Amniotic epithelial cell (primary cell): ENCODE data around the gene MIDN.
A peak's percentile ranks its signal among the peaks of the same experiment; 100 is the strongest.
"Not testable (repeated sequence)": the region's sequence is repeated elsewhere in the genome, so short reads cannot be mapped to it uniquely, and the experiment has no call there.

ENCODE experiments used
- DNase-seq: peaks from one replicate; pipeline ENCODE4 v3.0.0-alpha.2; 2010; ENCODE audit warnings: low read depth

Gene MIDN

DNA sequence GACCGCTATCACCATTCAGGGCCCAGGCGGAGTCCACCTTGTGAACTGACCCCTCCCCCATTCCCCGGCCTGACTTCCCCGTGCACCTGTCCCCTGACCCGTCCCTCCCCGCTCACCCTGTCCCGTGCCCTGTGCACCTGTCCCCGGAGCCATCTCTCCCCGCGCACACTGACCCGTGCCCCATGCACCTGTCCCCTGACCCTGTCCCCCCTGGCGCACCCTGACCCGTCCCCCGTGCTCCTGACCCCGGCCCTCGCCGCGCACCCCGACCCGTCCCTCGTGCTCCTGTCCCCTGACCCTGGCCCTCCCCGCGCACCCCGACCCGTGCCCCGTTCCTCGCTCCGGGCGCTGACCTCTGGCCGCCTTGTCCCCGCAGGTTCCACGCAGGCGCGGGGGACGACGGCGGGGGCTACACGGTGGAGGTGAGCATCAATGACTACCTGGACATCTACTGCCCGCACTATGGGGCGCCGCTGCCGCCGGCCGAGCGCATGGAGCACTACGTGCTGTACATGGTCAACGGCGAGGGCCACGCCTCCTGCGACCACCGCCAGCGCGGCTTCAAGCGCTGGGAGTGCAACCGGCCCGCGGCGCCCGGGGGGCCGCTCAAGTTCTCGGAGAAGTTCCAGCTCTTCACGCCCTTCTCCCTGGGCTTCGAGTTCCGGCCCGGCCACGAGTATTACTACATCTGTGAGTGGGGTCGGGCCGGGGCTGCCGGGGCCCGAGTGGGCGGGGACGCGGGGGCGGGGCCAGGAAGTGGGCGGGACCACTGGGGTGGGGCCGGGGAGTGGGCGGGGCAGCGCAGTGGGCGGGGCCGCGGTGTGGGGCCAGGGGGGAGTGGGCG lies 47.0 kb downstream of the MIDN start:
- DNase-seq: peak; percentile 15

DNA sequence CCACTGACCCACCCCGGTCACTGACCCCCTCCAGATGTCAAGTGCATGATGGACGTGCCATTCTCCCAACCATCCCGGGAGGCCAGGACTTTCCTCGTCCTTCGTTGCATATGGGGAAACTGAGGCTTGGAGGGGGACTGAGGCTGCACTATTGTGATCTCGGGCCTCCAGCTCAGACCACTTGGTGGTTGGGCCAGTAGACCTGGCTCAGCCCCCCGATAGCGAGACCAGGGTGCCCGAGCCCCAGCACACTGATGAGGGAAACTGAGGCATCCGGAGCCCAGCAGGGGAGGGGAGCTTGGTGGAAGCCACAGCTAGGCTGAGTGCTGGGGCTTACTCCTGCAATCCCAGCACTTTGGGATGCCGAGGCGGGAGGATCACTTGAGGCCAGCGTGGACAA lies 47.7 kb downstream of the MIDN start:
- no peak for DNase-seq

DNA sequence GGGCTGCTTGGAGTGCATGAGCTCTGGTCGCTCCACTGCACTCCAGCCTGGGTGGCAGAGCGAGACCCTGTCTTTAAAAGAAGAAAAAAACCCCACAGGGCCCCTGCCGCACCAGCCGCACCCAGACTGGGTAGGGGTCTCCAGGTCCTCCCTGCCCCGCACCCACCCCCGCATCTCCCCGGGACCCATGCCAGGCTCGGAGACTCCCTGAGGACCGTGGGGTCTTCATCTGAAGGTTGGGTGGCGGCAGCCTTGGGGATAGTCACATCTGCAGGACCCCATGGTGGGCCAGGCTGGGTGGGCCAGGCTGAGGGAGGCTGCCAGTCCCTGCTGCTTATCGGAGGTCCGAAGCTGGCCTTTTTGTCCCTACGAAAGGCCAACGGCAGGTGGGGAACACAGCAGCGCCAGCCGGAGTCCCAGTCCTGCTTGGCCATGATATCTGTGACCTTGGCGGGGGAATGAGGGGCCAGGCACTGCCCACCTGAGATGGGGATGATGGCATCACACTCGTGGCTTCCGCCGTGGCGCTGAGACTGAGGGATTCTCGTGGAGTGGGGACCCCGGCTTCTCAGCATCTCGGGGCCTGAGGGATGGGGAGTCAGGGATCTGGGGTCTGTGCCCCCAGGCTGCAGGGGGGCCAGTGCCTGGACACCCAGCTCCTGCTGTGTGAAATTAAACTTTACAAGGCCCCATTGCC lies 48.3 kb downstream of the MIDN start:
- DNase-seq: no peak

DNA sequence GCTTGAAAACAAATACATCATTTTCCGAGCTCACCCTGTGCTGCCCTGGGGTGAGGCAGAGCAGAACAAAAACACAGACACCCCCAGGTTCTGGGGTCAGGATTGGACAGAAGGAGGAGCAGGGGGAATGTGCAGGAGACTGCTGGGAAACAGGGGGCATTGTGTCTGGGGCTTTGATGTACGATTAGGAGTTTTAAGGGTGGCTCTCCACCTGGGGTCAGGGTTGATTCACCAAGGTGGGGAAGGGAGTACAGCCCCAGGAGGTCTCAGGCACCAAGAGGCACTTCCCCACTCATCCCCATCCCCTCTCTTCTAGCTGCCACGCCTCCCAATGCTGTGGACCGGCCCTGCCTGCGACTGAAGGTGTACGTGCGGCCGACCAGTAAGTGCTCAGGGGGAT lies 49.9 kb downstream of the MIDN start:
- DNase-seq: no peak

DNA sequence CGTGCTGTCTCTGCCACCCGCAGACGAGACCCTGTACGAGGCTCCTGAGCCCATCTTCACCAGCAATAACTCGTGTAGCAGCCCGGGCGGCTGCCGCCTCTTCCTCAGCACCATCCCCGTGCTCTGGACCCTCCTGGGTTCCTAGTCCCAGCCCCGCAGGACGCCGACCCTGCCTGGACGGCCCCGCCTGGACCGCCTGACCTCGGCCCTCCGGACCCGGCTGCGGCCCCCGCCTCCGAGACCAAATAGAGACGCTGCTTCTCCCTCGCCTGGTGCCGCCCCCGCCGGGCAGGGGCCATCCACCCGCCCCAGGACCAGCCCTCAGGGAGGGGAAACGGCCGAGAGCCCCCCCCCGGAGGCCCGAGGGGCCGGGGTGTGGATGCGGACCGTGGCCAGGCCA lies 51.4 kb downstream of the MIDN start:
- no peak for DNase-seq

DNA sequence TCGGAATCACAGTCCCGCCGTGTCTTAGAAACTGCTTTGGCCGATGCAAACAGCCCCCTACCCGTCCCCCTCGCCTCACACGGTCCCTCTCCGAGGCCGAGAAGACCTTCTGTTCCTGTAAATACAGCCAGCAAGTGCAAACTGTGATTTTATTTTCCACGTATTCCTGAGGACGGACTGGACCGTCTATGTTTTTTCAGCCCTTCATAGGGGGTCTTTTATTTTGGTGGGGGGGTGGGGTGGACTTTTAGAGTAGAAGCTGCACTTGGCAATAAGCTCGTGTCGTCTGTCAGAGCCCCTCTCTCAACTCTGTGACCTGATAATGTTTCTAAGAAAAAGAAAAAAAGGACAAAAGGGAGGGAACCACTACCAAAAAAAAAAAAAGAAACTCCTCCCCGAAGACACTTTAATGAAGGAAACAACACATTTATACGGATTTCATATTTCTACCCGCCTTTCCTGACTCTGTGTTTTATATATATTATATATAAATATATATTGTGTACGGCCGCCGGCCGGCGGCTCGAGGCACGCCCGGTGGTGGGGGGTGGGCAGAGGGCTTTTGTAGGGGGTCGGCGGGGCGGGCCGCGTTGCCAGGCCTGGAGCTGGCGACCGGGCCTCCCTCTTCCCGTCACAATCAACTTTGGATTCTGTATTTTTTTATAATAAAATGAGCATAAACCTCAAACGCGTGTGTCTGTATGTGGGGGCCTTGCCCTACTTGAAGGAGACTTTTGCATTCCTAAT lies 52.5 kb downstream of the MIDN start:
- no peak for DNase-seq

DNA sequence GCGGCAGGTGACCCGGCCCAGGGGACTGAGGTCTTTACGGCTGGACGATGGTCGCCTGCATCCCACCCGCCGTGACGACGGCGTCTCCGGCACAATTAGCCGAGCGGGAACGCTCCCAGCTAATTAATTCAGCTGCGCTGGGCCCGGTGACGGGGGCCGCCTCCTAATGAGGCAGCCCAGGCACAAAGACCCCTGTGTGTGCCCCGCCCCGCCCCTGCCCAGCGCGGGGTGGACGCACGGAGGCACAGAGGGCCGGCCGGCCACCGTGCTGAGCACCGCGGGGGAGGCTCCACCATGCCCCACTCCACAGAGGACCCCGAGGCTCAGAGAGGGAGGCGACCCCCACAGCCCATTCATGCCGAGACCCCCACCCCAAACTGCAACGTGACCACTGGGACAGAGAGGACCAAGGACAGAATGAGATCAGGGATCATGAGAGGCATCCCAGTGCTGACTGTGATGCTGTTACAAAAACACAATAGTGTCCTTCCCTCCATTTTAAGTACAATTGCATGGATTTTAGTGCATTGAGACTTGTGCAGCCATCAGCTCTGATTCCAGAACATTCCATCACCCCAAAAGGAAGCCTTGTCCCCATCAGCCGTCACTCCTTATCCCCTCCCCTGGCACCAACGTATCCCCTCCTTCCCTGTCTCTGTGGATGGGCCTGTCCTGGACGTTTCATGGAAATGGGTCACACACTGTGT lies 54.3 kb downstream of the MIDN start:
- DNase-seq: no peak

DNA sequence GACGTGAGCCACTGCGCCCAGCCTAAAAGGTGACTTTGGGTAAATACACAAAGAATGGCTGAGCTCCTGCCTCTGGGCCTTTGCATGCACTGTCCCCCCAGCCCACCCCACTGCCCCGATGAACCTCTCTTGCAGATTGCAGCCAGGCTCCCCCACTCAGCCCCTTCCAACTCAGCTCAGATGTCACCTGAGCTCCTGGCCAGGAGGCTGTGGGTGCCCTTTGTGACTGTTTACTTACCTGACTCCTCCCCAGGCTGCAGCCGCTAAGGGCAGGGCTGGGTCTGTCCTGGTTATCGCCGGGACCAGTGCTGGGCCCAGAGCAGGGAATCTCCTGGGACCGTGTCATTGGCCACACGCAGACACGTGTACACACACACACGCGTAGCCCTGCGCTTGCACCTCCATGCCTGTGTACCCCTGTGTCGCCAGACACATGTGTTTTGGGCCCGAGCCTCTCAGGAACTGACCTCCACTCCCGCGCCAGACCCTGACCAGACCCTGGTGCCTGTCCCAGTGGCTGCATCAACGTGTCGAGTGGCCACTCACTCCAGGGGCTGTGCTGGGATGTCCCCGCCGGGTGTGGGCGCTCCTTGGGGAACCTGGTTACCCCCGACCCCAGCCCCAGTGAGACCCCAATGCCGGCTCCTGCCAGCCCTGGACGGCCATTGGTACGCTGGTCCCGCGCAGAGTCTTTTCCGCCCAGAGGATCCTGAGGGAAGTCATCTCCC lies 56.0 kb downstream of the MIDN start:
- DNase-seq: no peak

DNA sequence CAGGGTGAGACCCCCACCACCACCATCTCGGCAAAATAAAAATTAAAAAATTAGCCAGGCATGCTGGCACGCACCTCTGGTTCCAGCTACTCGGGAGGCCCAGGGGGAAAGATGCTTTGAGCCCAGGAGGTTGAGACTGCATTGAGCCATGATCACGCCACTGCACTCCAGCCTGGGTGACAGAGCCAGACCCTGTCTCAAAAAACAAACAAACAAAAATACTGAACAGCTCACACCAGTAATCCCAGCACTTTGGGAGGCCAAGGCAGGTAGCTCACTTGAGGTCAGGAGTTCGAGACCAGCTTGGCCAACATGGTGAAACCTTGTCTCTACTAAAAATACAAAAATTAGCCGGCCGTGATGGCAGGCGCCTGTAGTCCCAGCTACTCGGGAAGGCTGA lies 57.0 kb downstream of the MIDN start:
- DNase-seq: not testable (repeated sequence)

DNA sequence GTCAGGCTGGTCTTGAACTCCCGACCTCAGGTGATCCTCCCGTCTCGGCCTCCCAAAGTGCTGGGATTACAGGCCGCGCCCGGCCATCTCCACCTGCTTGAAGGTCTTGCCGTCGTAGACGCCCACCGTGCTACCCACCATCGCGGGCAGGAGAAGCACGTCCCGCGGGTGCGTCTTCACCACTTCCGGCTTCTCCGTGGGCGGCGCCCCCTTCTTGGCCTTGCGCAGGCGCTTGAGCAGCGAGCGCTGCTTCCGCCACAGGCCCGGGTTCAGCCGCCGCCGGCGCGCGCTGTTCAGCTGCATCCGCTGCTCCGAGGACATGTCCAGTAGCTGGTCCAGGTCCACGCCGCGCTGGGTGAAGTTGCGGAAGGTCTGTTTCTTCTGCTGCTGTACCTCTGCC lies 58.9 kb downstream of the MIDN start:
- DNase-seq: no peak

DNA sequence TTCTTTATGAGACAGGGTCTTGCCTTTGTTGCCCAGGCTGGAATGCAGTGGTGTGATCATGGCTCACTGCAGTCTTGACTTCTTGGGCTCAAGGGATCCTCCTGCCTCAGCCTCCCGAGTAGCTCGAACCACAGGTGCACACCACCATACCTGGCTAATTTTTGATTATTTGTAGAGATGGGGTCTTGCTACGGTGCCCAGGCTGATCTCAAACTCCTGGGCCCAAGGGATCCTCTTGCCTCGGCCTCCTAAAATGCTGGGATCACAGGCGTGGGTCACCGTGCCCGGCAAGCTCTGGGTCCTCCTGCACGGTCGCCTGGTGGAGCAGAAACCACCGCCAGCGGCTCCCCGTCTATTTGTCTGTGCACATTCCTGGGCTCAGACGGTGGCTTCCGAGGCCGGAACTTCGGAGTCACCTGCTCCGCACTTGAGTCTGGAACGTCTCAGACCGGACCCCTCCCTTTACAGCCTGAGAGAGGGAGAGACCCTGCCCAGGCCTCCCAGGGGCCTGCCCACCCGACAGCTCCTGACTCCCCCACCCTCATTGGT lies 59.4 kb downstream of the MIDN start:
- no peak for DNase-seq

DNA sequence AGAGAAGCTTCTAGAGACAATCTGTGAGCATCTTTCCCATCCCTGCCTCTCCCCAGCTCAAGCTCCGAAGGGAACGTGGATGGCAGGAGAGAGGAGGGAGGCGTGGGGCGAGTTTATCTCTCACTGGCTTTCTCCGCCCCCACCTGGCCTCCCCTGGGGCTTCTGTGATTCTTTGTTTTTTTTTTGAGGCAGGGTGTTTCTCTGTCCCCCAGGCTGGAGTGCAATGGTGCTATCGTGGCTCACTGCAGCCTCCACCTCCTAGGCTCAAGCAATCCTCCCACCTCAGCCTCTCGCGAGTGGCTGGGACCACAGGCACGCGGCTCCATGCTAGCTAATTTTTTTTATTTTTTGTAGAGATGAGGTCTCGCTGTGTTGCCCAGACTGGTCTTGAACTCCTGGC lies 60.3 kb downstream of the MIDN start:
- DNase-seq: no peak
